Measurements from ENCODE around the gene SEMA3D. TPM values are rescaled to one million over a fixed set of nuclear protein-coding genes. Genes with fewer than 3 reads are reported as not detected.
A peak's percentile ranks its signal among the peaks of the same experiment; 100 is the strongest.

SEMA3D gene
- total and polyA plus RNA-seq, 2 of the 13 experiments (the other 11 are each of a cell fraction or from before 2014, with no cell fraction given) = 0.07 TPM; not detected in 1

DNA sequence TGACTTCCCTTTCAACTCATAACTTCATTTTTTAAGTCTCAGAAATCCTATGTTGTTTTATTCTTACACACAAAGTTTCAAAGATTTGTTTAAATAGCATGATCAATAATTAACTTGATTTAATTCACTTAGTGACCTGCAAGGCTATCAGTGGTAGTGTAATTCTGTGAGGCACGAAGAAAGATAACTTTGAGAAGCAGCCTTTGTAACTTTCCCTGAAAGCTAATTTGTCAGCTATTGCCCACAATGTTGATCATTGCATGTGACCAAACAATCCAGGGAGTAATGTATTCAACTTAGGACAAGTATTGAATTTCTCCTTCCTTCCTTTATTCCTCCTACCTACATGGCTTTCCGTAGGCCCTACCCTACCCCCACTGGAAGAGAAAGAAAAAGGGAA, 111.0 kb downstream of the SEMA3D start:
- no peak overlapping the region for H3K4me3 ChIP-seq (replicated peaks in 1 of 3; ENCODE audit: insufficient read depth in 1 of 3, low read depth in 2 of 3, low read length in 3 of 3)
- H3K27me3 ChIP-seq (ENCODE audit: control insufficient read depth in 1 of 2, insufficient read depth in 2 of 2, low read length in 2 of 2) = no peaks in the 10 kb centered on the region
- no peak for DNase-seq (ENCODE audit: low spot score)
- H3K4me1 ChIP-seq (ENCODE audit: insufficient read depth, low read length) = no peaks in the 10 kb centered on the region
- in situ Hi-C loops (cut with HindIII; ENCODE audit: extremely low pct_ligation_motif_present, low pct_unique_long_range_greater_than_20kb) (no loop called here), intact Hi-C loops (cut with micrococcal nuclease; ENCODE audit: unreplicated experiment) (no loop called here)
- BruUV-seq (replicated peaks) = no TSS peak
- TF ChIP-seq PAWR (CRISPR knock-in tag; IDR thresholded peaks at IDR 0.05; ENCODE audit: borderline replicate concordance) = no peak
- TF ChIP-seq, protein P1, sequence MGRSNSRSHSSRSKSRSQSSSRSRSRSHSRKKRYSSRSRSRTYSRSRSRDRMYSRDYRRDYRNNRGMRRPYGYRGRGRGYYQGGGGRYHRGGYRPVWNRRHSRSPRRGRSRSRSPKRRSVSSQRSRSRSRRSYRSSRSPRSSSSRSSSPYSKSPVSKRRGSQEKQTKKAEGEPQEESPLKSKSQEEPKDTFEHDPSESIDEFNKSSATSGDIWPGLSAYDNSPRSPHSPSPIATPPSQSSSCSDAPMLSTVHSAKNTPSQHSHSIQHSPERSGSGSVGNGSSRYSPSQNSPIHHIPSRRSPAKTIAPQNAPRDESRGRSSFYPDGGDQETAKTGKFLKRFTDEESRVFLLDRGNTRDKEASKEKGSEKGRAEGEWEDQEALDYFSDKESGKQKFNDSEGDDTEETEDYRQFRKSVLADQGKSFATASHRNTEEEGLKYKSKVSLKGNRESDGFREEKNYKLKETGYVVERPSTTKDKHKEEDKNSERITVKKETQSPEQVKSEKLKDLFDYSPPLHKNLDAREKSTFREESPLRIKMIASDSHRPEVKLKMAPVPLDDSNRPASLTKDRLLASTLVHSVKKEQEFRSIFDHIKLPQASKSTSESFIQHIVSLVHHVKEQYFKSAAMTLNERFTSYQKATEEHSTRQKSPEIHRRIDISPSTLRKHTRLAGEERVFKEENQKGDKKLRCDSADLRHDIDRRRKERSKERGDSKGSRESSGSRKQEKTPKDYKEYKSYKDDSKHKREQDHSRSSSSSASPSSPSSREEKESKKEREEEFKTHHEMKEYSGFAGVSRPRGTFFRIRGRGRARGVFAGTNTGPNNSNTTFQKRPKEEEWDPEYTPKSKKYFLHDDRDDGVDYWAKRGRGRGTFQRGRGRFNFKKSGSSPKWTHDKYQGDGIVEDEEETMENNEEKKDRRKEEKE (IDR thresholded peaks at IDR 0.05) = no peak
- TF ChIP-seq, protein P2, sequence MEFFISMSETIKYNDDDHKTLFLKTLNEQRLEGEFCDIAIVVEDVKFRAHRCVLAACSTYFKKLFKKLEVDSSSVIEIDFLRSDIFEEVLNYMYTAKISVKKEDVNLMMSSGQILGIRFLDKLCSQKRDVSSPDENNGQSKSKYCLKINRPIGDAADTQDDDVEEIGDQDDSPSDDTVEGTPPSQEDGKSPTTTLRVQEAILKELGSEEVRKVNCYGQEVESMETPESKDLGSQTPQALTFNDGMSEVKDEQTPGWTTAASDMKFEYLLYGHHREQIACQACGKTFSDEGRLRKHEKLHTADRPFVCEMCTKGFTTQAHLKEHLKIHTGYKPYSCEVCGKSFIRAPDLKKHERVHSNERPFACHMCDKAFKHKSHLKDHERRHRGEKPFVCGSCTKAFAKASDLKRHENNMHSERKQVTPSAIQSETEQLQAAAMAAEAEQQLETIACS (CRISPR knock-in tag; IDR thresholded peaks at IDR 0.05) = no peak
- no peaks in the 10 kb centered on the region for H3K9me3 ChIP-seq (ENCODE audit: low read length)
- no peak for FAIRE-seq
- no peak for ATAC-seq
- 22% methylated on average over 2 of the region's 2 CpGs for WGBS (ENCODE audit: low lambda C conversion rate)
- H3K27ac ChIP-seq (ENCODE audit: extremely low read length, insufficient read depth, low read length) = no peak overlapping the region
- H3K79me2 ChIP-seq (ENCODE audit: insufficient read depth, low read length) = no peaks in the 10 kb centered on the region
- ChIA-PET CTCF (ENCODE audit: low intra/inter-chr PET ratio, low total read pairs) (no interaction called here), POLR2A (no interaction called here)
- no peak overlapping the region for H2AFZ ChIP-seq (ENCODE audit: low read length)
- H3K4me2 ChIP-seq (ENCODE audit: low read depth, low read length) = no peak overlapping the region
- no peaks in the 10 kb centered on the region for H4K20me1 ChIP-seq (ENCODE audit: insufficient read depth, low read length)
- no peak overlapping the region for H3K9ac ChIP-seq (ENCODE audit: insufficient read depth, low read depth, low read length)
- H3K36me3 ChIP-seq (replicated peaks in 1 of 2; ENCODE audit: control insufficient read depth in 1 of 2, insufficient read depth in 2 of 2, low read length in 2 of 2) = no peaks in the 10 kb centered on the region

DNA sequence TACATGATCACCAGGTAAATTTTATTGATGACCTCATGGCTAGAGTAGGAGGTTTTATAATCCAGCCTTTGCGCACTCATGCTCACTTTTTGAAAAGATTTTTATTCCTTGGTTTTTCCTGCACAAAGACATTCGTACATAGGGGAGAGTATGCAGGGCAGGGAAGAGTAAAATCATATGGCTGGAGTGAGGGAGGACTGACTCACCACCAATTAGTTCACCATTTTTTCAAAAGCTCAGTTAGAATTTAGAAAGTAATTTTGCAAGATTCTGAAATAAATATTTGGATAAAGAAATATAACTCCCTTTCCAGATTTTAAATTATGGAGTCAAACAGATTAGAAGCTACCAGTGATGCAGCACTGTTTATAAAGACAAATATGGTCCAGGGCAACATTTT, 111.9 kb downstream of the SEMA3D start:
- no peaks in the 10 kb centered on the region for H3K36me3 ChIP-seq (replicated peaks in 1 of 2; ENCODE audit: control insufficient read depth in 1 of 2, insufficient read depth in 2 of 2, low read length in 2 of 2)
- H3K4me3 ChIP-seq (replicated peaks in 1 of 3; ENCODE audit: insufficient read depth in 1 of 3, low read depth in 2 of 3, low read length in 3 of 3) = no peak overlapping the region
- WGBS (ENCODE audit: low lambda C conversion rate) = 51% methylated on average over 2 of the region's 2 CpGs
- no TSS peak for BruUV-seq (replicated peaks)
- H3K9ac ChIP-seq (ENCODE audit: insufficient read depth, low read depth, low read length) = no peak overlapping the region
- H3K27me3 ChIP-seq (ENCODE audit: control insufficient read depth in 1 of 2, insufficient read depth in 2 of 2, low read length in 2 of 2) = no peaks in the 10 kb centered on the region
- H3K79me2 ChIP-seq (ENCODE audit: insufficient read depth, low read length) = no peaks in the 10 kb centered on the region
- no peaks in the 10 kb centered on the region for H4K20me1 ChIP-seq (ENCODE audit: insufficient read depth, low read length)
- ChIA-PET CTCF (ENCODE audit: low intra/inter-chr PET ratio, low total read pairs) (no interaction called here), POLR2A (no interaction called here)
- H2AFZ ChIP-seq (ENCODE audit: low read length) = no peak overlapping the region
- no peak for DNase-seq (ENCODE audit: low spot score)
- FAIRE-seq = no peak
- intact Hi-C loops (cut with micrococcal nuclease; ENCODE audit: unreplicated experiment) = no loop called here
- no peaks in the 10 kb centered on the region for H3K4me1 ChIP-seq (ENCODE audit: insufficient read depth, low read length)
- no peaks in the 10 kb centered on the region for H3K9me3 ChIP-seq (ENCODE audit: low read length)
- TF ChIP-seq ATF7 (IDR thresholded peaks at IDR 0.05) = peak; percentile 43
- TF ChIP-seq ATF7 (CRISPR knock-in tag; IDR thresholded peaks at IDR 0.05) = no peak
- TF ChIP-seq U2AF2 (IDR thresholded peaks at IDR 0.05; ENCODE audit: low read depth, low read length) = no peak
- no peak for TF ChIP-seq CEBPG (CRISPR knock-in tag; IDR thresholded peaks at IDR 0.05)
- in situ Hi-C loops (cut with HindIII; ENCODE audit: extremely low pct_ligation_motif_present, low pct_unique_long_range_greater_than_20kb) = loop anchor here (25.0 kb wide), 1 partner anchor 1387 kb away; no protein-coding TSS in a partner anchor
- no peak overlapping the region for H3K27ac ChIP-seq (ENCODE audit: extremely low read length, insufficient read depth, low read length)
- ATAC-seq = no peak
- H3K4me2 ChIP-seq (ENCODE audit: low read depth, low read length) = no peak overlapping the region
